ENCODE measurements around the gene CADM3. TPM values are rescaled to one million over a fixed set of nuclear protein-coding genes. Genes with fewer than 3 reads are reported as not detected.

Gene CADM3
- total and polyA plus RNA-seq, 9 of the 15 experiments (the other 6 are each of a cell fraction or from before 2014, with no cell fraction given) = 0.04 TPM; not detected in 8

DNA sequence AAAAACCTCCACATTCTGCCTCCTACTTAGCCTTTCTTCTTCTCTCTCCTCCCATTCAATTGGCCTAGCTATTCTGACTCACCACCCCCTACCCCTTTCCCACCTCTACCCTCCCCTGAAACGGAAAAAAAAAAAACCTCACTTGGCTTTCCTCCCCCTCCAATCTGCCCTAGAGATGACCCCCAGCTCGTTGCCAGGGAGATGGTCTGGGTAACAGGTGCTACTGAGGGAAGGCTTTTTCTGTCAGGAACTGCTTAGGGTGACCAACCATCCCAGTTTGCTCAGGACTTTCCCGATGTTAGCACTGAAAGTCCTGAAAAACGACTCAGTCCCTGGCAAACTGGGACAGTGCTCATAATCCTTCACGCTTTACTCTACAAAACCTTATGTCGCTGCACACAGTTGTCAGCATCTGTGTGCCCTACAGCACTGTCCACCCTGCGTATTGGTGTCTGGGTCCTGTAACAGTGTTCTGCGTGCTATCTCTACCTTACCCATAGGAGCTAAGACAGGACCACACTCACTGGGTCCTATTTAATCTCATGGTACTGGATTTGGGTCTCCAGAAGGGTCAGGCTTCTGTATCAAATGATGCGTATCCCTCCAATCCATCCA, 7.7 kb upstream of the CADM3 start:
- Histone ChIP-seq H3K9me1 (ENCODE audit: control insufficient read depth, insufficient read depth, low read length) (no peaks in the 10 kb centered on the region), H3K4me2 (ENCODE audit: insufficient read depth, low read length) (no peak overlapping the region), H2AFZ (ENCODE audit: low read depth, low read length) (no peak overlapping the region), H3K4me3 (no peak overlapping the region), H3K9ac (ENCODE audit: insufficient read depth in 1 of 2, low read depth in 2 of 2, low read length in 2 of 2) (no peak overlapping the region), H3K4me1 (replicated peaks in 1 of 2; ENCODE audit: control insufficient read depth in 2 of 2, insufficient read depth in 2 of 2, low read length in 2 of 2) (no peaks in the 10 kb centered on the region), H3K36me3 (ENCODE audit: control insufficient read depth, insufficient read depth, low read length) (no peaks in the 10 kb centered on the region), H4K20me1 (replicated peaks; ENCODE audit: control insufficient read depth, insufficient read depth, low read length) (no peaks in the 10 kb centered on the region), H3K79me2 (ENCODE audit: control insufficient read depth, insufficient read depth, low read length) (no peaks in the 10 kb centered on the region), H3K9me3 (replicated peaks; ENCODE audit: control insufficient read depth, insufficient read depth, low read depth, low read length) (no peaks in the 10 kb centered on the region), H3K27ac (ENCODE audit: extremely low read depth, low read depth, low read length) (no peak overlapping the region), H3K27me3 (ENCODE audit: control insufficient read depth in 2 of 2, insufficient read depth in 2 of 2, low read length in 2 of 2) (peaks cover 3 to 4% of the 10 kb centered on the region in 2 experiments; a peak in 4 of 5 replicates)
- BruUV-seq (replicated peaks) = no TSS peak
- DNase-seq (ENCODE audit: extremely low read depth in 1 of 4, low spot score in 3 of 4) = no peak
- 0% methylated on average over 8 of the region's 9 CpGs for WGBS (ENCODE audit: insufficient coverage, low coverage, missing lambda C conversion rate)
- ATAC-seq = no peak
- TF ChIP-seq YY1 (IDR thresholded peaks at IDR 0.05; ENCODE audit: borderline replicate concordance in 1 of 3, control insufficient read depth in 1 of 3, extremely low read depth in 1 of 3, insufficient read depth in 3 of 3, insufficient read length in 1 of 3, insufficient replicate concordance in 2 of 3, low read depth in 1 of 3, low read length in 2 of 3) (no peak), TSC22D4 (tag; IDR thresholded peaks at IDR 0.05) (no peak), BRD9 (IDR thresholded peaks at IDR 0.05; ENCODE audit: low read depth, partially characterized antibody) (no peak), ATF7 (IDR thresholded peaks at IDR 0.05) (no peak), RUNX1 (IDR thresholded peaks at IDR 0.05; ENCODE audit: low read depth) (no peak)
- TF ChIP-seq, protein P1, sequence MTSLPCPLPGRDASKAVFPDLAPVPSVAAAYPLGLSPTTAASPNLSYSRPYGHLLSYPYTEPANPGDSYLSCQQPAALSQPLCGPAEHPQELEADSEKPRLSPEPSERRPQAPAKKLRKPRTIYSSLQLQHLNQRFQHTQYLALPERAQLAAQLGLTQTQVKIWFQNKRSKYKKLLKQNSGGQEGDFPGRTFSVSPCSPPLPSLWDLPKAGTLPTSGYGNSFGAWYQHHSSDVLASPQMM (CRISPR knock-in tag; IDR thresholded peaks at IDR 0.05) = no peak
- ChIA-PET POLR2A (no interaction called here), CTCF (ENCODE audit: low intra/inter-chr PET ratio) (interaction anchor here (1.0 to 1.2 kb wide), 2 partner anchors 34 to 42 kb away, joined by 3 read pairs; no protein-coding TSS in a partner anchor)
- intact Hi-C loops (cut with micrococcal nuclease) (no loop called here), in situ Hi-C loops (cut with MboI) (loop anchor here (5.0 kb wide), 1 partner anchor 49 kb away; no protein-coding TSS in a partner anchor)
- FAIRE-seq = no peak
